Adrenal gland (tissue), 12 donors: ENCODE data around the gene CCL3. TPM values are rescaled to one million over a fixed set of nuclear protein-coding genes. Genes with fewer than 3 reads are reported as not detected.
"Not testable (repeated sequence)": the region's sequence is repeated elsewhere in the genome, so short reads cannot be mapped to it uniquely, and the experiment has no call there.

Experiments used
- DNase-seq, 7 donors: peaks; one replicate each; pipeline ENCODE4 v3.0.0-alpha.2; 2019 to 2020
- H3K27ac ChIP-seq, 5 donors: fragments of 200-600 bp; sonication (generic) in 4 of 5; 1 replicate in 3 of 5; 2 replicates in 2 of 5; pipeline versions ENCODE4 v1.5.1 to v1.8.0; 2016 to 2020; ENCODE audit warnings: mild to moderate bottlenecking in 1 of 5
- H3K27me3 ChIP-seq: fragments of 200-600 bp; 2 replicates; pipeline ENCODE4 v1.8.0; 2021
- H3K36me3 ChIP-seq, 2 donors: fragments of 200-600 bp; replicated peaks in 1 of 2; 1 replicate in 1 of 2; 2 replicates in 1 of 2; pipeline versions ENCODE4 v1.5.1 to v1.8.0; 2018 to 2022
- H3K4me1 ChIP-seq, 2 donors: fragments of 200-600 bp; replicated peaks in 1 of 2; 1 replicate in 1 of 2; 2 replicates in 1 of 2; pipeline versions ENCODE4 v1.5.1 to v1.8.0; 2018 to 2021
- H3K4me3 ChIP-seq, 4 donors: fragments of 200-600 bp; sonication (generic) in 3 of 4; one replicate each; pipeline ENCODE4 v1.5.1; 2016 to 2018
- H3K9me3 ChIP-seq, 3 donors: fragments of 200-600 bp; sonication (generic) in 1 of 3; replicated peaks in 1 of 3; 1 replicate in 2 of 3; 2 replicates in 1 of 3; pipeline versions ENCODE4 v1.5.1 to v1.8.0; 2016 to 2021
- CTCF ChIP-seq, 6 experiments: fragments of 450-650 bp in 4 of 6; fragments of 200-600 bp in 2 of 6; sonication (generic) in 1 of 6; IDR thresholded peaks; 1 replicate in 5 of 6; 2 replicates in 1 of 6; pipeline versions ENCODE4 v1.5.1 to v1.8.0; 2016 to 2021; ENCODE audit warnings: antibody characterized with exemption in 6 of 6, mild to moderate bottlenecking in 2 of 6, moderate library complexity in 1 of 6
- POLR2A ChIP-seq, 2 donors: fragments of 450-650 bp; IDR thresholded peaks; one replicate each; pipeline ENCODE4 v1.6.1; 2017; ENCODE audit warnings: antibody characterized with exemption in 2 of 2, mild to moderate bottlenecking in 2 of 2, moderate library complexity in 1 of 2
- WGBS, 4 donors: extraction: QIAGEN DNeasy Blood & Tissue Kit in 2 of 4; methylation state at CpG; one replicate each; pipeline versions ENCODE4 v1.1.5 to v1.1.7; 2013 to 2017; 5-methylcytosine and 5-hydroxymethylcytosine counted together
- intact Hi-C, 2 donors: fragments of 100-400 bp; cut with DNase I; formaldehyde crosslinking; loops; one replicate each; pipeline versions ENCODE4 v1.14.1 to v1.15.0; 2022 to 2023
- polyA plus RNA-seq, 3 donors: library from polyadenylated mRNA; stranded (reverse); fragments of 200-250 nt in 2 of 3; fragments of 350-450 nt in 1 of 3; fragmentation: Illumina TruSeq in 1 of 3; extraction: RNeasy Lipid Tissue Mini Kit (QIAGEN cat#74804) in 1 of 3; gene quantifications; one replicate each; pipeline ENCODE4 v1.2.3, GENCODE V29; 2013 to 2014
- total RNA-seq, 9 donors: library from RNA; depleted of rRNA in 4 of 9; stranded (reverse); fragments of >200 nt in 4 of 9; fragments of 120-200 nt in 1 of 9; fragmentation: NEBNext Ultra II Directional in 1 of 9; extraction: Animal tissue kit (Norgen Biotek cat#: 25700) in 1 of 9; gene quantifications; one replicate each; pipeline versions ENCODE4 v1.1.0 to v1.2.4, GENCODE V29; 2013 to 2023
- donor health status: healthy with polysubstance abuse.
- donor health status: Bipolar disorder and iron deficiency.
- donor health status: DM: yes; HTN: yes; CAD: no.
- donor health status: DM: no; HTN: no; CAD: no.
- donor health status: DM: no; HTN: no; CAD: no.
- donor health status: DM: yes; HTN: yes; CAD: no.

The CCL3 gene
- total and polyA plus RNA-seq, 12 donors = 0.54 to 15.3 (median 5.0) TPM

GRCh38 chr17:36089339-36089865, 541 bp downstream of the CCL3 start:
- Histone ChIP-seq H3K36me3 (no peaks in the 10 kb centered on the region), H3K27ac (peak overlapping the region in 1 of 5 donors; percentile 16), H3K27me3 (no peaks in the 10 kb centered on the region), H3K4me3 (no peak overlapping the region), H3K9me3 (no peaks in the 10 kb centered on the region), H3K4me1 (peaks cover 0 to 3% of the 10 kb centered on the region in 2 donors)
- DNase-seq = no peak
- intact Hi-C loops = no loop called here
- TF ChIP-seq POLR2A (IDR thresholded peaks at IDR 0.05) = no peak
- no peak for TF ChIP-seq CTCF (IDR thresholded peaks at IDR 0.05)
- WGBS, 4 donors = 56 to 71% (median 60%) methylated on average over 4 of the region's 4 CpGs

GRCh38 chr17:36088670-36089338, 1.1 kb downstream of the CCL3 start:
- TF ChIP-seq POLR2A (IDR thresholded peaks at IDR 0.05) (no peak), CTCF (IDR thresholded peaks at IDR 0.05) (no peak)
- Histone ChIP-seq H3K4me1 (peaks cover 0 to 3% of the 10 kb centered on the region in 2 donors), H3K36me3 (no peaks in the 10 kb centered on the region), H3K9me3 (no peaks in the 10 kb centered on the region), H3K27me3 (no peaks in the 10 kb centered on the region), H3K4me3 (no peak overlapping the region), H3K27ac (peak overlapping the region in 1 of 5 donors; percentile 16)
- DNase-seq = no peak
- 68 to 76% (median 74%) methylated on average over 12 to 14 of the region's 14 CpGs for WGBS, 4 donors
- intact Hi-C loops = no loop called here

GRCh38 chr17:36087897-36088572, 1.9 kb downstream of the CCL3 start:
- intact Hi-C loops, H3K27me3 ChIP-seq, DNase-seq, H3K4me3 ChIP-seq, H3K27ac ChIP-seq, H3K36me3 ChIP-seq, H3K9me3 ChIP-seq, H3K4me1 ChIP-seq: not testable (repeated sequence)
- 80 to 91% (median 82%) methylated on average over 9 to 10 of the region's 10 CpGs for WGBS, 4 donors

GRCh38 chr17:36087471-36087870, 2.5 kb downstream of the CCL3 start:
- H3K4me3 ChIP-seq, DNase-seq, H3K27ac ChIP-seq, H3K4me1 ChIP-seq, H3K36me3 ChIP-seq, intact Hi-C loops, H3K9me3 ChIP-seq, H3K27me3 ChIP-seq: not testable (repeated sequence)
- WGBS, 4 donors = 71 to 87% methylated on average over 1 to 3 of the region's 3 CpGs; no CpG with 5 or more reads in 2 of the 4 donors

GRCh38 chr17:36086791-36087190, 3.2 kb downstream of the CCL3 start:
- no peak for DNase-seq
- peaks cover 0 to 3% of the 10 kb centered on the region in 2 donors for H3K4me1 ChIP-seq
- no peaks in the 10 kb centered on the region for H3K36me3 ChIP-seq
- no peak for TF ChIP-seq POLR2A (IDR thresholded peaks at IDR 0.05)
- no peak for TF ChIP-seq CTCF (IDR thresholded peaks at IDR 0.05)
- intact Hi-C loops = no loop called here
- 68 to 91% (median 73%) methylated on average over 1 of the region's 1 CpG for WGBS, 4 donors
- H3K4me3 ChIP-seq = no peak overlapping the region
- H3K27me3 ChIP-seq = no peaks in the 10 kb centered on the region
- no peak overlapping the region for H3K27ac ChIP-seq
- H3K9me3 ChIP-seq = no peaks in the 10 kb centered on the region
